GM10847 (cell line): Measurements from ENCODE around the gene CD79A.

Experiments
- POLR2A ChIP-seq: IDR thresholded peaks from 2 replicates; pipeline ENCODE4 v1.6.1; 2011; ENCODE audit not compliant: insufficient read length; ENCODE audit errors: extremely low read depth

The CD79A gene

GRCh38 chr19:41859618-41860418 lies 17.3 kb upstream of the CD79A start, which contains the start of gene RPS19:
Gene RPS19 (plus strand): TSS chr19:41860255. CDS start chr19:41860775, 520 bp downstream.
- TF ChIP-seq POLR2A, result peak; percentile 92

- no peak for TF ChIP-seq POLR2A
These were observed 16.5 kb upstream of the CD79A start for GRCh38 chr19:41860419-41861115.

- no peak for TF ChIP-seq POLR2A
These were observed 15.8 kb upstream of the CD79A start for GRCh38 chr19:41861116-41861768.

- TF ChIP-seq POLR2A, result no peak
These were observed 15.2 kb upstream of the CD79A start for GRCh38 chr19:41861846-41862245.

- no peak for TF ChIP-seq POLR2A
These were observed 14.6 kb upstream of the CD79A start for GRCh38 chr19:41862445-41862986.

GRCh38 chr19:41863209-41863931 lies 13.7 kb upstream of the CD79A start:
- TF ChIP-seq POLR2A, result no peak

- no peak for TF ChIP-seq POLR2A
These were observed 12.7 kb upstream of the CD79A start for GRCh38 chr19:41864374-41864773.

GRCh38 chr19:41866284-41866683 lies 10.8 kb upstream of the CD79A start:
- TF ChIP-seq POLR2A, result no peak

GRCh38 chr19:41868120-41868988 lies 8.7 kb upstream of the CD79A start:
- no peak for TF ChIP-seq POLR2A

GRCh38 chr19:41868989-41869300 lies 8.1 kb upstream of the CD79A start:
- no peak for TF ChIP-seq POLR2A

GRCh38 chr19:41869374-41869955 lies 7.6 kb upstream of the CD79A start:
- no peak for TF ChIP-seq POLR2A

- TF ChIP-seq POLR2A, result no peak
These were observed 6.6 kb upstream of the CD79A start for GRCh38 chr19:41870401-41870873.

- peak; percentile 48 for TF ChIP-seq POLR2A
These were observed 5.3 kb upstream of the CD79A start for GRCh38 chr19:41871573-41872383.
